Cardiac fibroblast (primary cell): ENCODE measurements around the gene EXOC1.
"Not testable (repeated sequence)": the region's sequence is repeated elsewhere in the genome, so short reads cannot be mapped to it uniquely, and the experiment has no call there.

Experiments
- DNase-seq, 2 donors: peaks; one replicate each; pipeline versions ENCODE4 v3.0.0 to v3.0.0-alpha.2; 2010; ENCODE audit warnings: low read depth in 2 of 2
- H3K4me3 ChIP-seq, 2 donors: replicated peaks in 1 of 2; 1 replicate in 1 of 2; 2 replicates in 1 of 2; pipeline ENCODE4 v1.5.1; 2011; ENCODE audit warnings: low read depth in 2 of 2, low read length in 2 of 2, mild to moderate bottlenecking in 2 of 2, moderate library complexity in 1 of 2
- TF ChIP-seq, protein P1 (sequence below): IDR thresholded peaks from one replicate; pipeline ENCODE4 v1.5.1; 2011; ENCODE audit warnings: low read depth, mild to moderate bottlenecking, low read length, inconsistent platforms

The EXOC1 gene

DNA sequence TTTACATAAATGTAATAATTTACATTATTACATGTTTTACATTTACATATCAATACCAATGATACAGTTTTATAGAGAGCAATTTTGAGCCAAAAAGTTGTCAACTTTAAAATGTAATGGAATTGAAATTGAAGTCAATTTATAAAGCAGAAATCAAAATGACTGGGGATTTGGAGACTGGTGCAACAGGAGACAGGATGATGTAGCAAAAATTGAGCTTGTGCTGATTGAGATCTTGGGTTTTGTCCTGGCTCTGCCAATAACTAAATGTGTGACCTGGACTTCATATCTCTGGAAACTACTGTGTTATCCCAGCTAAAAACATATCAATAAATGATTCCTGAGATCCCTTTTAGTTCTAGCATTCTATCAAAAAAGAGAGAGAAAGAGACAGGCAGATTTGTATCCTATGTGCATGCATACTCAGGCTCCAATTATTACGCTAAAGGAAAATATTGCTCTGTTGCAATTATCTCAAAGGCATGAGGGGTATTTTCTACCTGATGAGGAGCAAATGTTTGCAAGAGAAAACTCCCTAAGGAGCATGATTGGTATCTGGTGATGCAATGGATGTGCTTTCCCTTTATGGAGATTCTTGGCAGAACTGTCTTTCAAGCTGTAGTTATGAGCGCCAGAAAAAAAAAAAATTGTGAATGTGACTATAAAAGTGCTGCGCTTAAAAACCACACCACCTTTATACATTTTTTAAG is 19.2 kb upstream of the EXOC1 start:
- H3K4me3 ChIP-seq, result no peak overlapping the region
- TF ChIP-seq, protein P1, sequence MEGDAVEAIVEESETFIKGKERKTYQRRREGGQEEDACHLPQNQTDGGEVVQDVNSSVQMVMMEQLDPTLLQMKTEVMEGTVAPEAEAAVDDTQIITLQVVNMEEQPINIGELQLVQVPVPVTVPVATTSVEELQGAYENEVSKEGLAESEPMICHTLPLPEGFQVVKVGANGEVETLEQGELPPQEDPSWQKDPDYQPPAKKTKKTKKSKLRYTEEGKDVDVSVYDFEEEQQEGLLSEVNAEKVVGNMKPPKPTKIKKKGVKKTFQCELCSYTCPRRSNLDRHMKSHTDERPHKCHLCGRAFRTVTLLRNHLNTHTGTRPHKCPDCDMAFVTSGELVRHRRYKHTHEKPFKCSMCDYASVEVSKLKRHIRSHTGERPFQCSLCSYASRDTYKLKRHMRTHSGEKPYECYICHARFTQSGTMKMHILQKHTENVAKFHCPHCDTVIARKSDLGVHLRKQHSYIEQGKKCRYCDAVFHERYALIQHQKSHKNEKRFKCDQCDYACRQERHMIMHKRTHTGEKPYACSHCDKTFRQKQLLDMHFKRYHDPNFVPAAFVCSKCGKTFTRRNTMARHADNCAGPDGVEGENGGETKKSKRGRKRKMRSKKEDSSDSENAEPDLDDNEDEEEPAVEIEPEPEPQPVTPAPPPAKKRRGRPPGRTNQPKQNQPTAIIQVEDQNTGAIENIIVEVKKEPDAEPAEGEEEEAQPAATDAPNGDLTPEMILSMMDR, result no peak
- peak in 1 of 2 donors; percentile 8 for DNase-seq

DNA sequence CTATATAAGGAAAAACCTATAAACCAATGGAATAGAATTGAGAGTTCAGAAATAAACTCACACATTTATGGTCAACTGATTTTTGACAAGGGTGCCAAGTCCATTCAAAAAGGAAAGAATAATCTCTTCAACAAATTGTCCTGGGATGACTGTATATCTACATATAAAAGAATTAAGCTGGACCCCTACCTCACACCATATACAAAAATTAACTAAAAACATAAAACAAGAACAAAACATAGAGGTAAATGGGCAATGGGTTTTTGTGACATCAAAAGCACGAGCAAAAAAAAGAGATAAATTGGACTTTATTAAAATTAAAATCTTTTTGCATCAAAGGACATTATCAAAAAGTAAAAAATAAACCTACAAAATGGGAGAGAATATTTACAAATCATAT is 15.5 kb upstream of the EXOC1 start:
- DNase-seq, result no peak
- TF ChIP-seq, protein P1, result no peak
- no peak overlapping the region for H3K4me3 ChIP-seq

DNA sequence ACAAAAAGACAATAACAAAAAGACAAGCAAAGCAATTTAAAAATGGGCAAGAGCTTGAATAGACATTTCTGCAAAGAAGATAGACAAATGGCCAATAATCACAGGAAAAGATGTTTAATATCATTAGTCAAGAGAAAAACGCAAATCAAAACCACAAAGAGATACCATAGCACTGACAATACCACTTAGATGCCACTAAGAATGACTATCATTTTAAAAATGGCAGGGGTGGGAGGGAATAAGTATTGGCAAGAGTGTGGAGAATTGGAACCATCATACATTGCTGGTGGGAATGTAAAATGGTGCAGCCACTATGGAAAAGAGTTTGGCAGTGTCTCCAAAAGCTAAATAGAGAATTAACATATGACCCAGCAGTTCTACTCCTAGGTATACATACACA is 15.1 kb upstream of the EXOC1 start:
- H3K4me3 ChIP-seq, result no peak overlapping the region
- TF ChIP-seq, protein P1, result no peak
- DNase-seq, result peak in 1 of 2 donors; percentile 6

DNA sequence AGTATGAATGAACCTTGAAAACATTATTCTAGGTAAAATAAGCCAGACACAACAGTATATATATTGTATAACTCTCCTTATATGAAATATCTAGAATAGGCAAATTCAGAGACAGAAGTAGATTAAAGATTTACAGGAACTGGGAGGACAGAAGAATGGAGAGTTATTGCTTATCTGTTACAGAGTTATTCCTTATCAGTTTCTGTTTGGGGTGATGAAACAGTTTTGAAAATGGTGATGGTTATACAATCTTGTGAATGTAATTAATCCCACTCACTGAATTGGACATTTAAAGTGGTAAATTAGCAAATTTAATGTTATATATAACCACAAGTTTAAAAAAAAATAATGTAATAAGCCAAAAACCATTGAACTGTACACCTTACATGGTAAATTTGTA is 14.5 kb upstream of the EXOC1 start:
- DNase-seq, result no peak
- TF ChIP-seq, protein P1, result no peak
- H3K4me3 ChIP-seq, result no peak overlapping the region

DNA sequence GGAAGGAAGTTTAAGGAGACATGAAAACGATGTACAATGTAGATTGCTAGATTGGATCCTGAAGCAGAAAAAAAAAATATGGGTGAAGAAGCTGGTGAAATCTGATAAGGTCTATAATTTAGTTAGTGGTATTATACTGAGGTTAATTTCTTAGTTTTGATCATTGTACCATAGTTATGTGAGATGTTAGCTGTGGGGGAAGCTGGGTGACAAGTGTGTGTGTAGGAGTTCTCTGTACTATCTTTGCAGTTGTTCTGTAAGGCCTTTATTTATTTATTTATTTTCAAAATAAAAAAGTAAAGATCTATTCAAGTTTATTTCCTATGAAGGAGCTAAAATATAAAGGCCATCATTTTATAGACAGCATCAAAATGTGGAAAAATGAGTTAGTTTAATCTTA is 12.5 kb upstream of the EXOC1 start:
- DNase-seq, result no peak
- H3K4me3 ChIP-seq, result no peak overlapping the region
- TF ChIP-seq, protein P1, result no peak

DNA sequence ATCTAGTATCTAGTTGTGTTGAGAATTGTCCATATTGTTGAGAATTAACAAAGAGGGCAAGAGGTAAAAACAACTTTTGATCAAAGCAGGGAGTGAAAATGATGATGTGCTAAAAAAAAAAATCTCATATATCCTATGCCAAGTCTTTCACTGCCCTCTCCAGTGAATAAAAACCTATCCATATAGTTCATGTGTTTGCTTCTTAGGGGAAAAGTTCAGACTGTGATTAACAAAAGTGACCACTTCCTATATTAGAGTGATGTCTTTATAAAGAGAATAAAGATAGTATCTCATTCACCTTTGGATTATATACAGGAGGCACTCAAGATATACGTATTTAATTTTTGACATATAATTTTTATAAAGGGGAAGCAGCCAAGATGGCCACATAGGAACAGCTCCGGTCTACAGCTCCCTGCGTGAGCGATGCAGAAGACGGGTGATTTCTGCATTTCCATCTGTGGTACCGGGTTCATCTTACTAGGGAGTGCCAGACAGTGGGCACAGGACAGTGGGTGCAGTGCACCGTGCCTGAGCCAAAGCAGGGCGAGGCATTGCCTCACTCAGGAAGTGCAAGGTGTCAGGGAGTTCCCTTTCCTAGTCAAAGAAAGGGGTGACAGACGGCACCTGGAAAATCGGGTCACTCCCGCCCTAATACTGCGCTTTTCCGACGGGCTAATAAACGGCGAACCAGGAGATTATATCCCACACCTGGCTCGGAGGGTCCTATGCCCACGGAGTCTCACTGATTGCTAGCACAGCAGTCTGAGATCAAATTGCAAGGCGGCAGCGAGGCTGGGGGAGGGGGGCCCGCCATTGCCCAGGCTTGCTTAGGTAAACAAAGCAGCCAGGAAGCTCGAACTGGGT is 11.8 kb upstream of the EXOC1 start:
- not testable (repeated sequence) for H3K4me3 ChIP-seq, DNase-seq

DNA sequence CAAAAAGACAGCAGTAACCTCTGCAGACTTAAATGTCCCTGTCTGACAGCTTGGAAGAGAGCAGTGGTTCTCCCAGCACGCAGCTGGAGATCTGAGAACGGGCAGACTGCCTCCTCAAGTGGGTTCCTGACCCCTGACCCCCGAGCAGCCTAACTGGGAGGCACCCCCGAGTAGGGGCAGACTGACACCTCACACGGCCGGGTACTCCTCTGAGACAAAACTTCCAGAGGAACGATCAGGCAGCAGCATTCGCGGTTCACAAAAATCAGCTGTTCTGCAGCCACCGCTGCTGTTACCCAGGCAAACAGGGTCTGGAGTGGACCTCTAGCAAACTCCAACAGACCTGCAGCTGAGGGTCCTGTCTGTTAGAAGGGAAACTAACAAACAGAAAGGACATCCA is 11.1 kb upstream of the EXOC1 start:
- not testable (repeated sequence) for H3K4me3 ChIP-seq, DNase-seq
